Measurements from ENCODE around the gene TM4SF4.
A peak's percentile ranks its signal among the peaks of the same experiment; 100 is the strongest.

TM4SF4 gene

GRCh38 chr3:149455366-149455765 is 19.1 kb upstream of the TM4SF4 start:
- no peak for DNase-seq (ENCODE audit: low spot score)

- no peak for DNase-seq (ENCODE audit: low spot score)
These were observed 18.5 kb upstream of the TM4SF4 start for GRCh38 chr3:149455989-149456388.

GRCh38 chr3:149459491-149460059 is 14.9 kb upstream of the TM4SF4 start:
- no peak for DNase-seq (ENCODE audit: low spot score)

GRCh38 chr3:149460117-149460516 is 14.4 kb upstream of the TM4SF4 start:
- DNase-seq (ENCODE audit: low spot score): peak; percentile 57

GRCh38 chr3:149462051-149462450 is 12.4 kb upstream of the TM4SF4 start:
- no peak for DNase-seq (ENCODE audit: low spot score)

- DNase-seq (ENCODE audit: low spot score): peak; percentile 53
These were observed 11.9 kb upstream of the TM4SF4 start for GRCh38 chr3:149462581-149463011.

GRCh38 chr3:149463921-149464320 is 10.6 kb upstream of the TM4SF4 start:
- no peak for DNase-seq (ENCODE audit: low spot score)

- DNase-seq (ENCODE audit: low spot score): no peak
These were observed 9.8 kb upstream of the TM4SF4 start for GRCh38 chr3:149464542-149465328.

GRCh38 chr3:149465351-149465883 is 9.1 kb upstream of the TM4SF4 start:
- DNase-seq (ENCODE audit: low spot score): no peak

- DNase-seq (ENCODE audit: low spot score): peak; percentile 88
These were observed 8.3 kb upstream of the TM4SF4 start for GRCh38 chr3:149466192-149466591.

GRCh38 chr3:149468504-149469212 is 5.8 kb upstream of the TM4SF4 start:
- no peak for DNase-seq (ENCODE audit: low spot score)

GRCh38 chr3:149470381-149470780 is 4.1 kb upstream of the TM4SF4 start:
- no peak for DNase-seq (ENCODE audit: low spot score)

GRCh38 chr3:149472030-149472797 is 2.3 kb upstream of the TM4SF4 start:
- no peak for DNase-seq (ENCODE audit: low spot score)

GRCh38 chr3:149473357-149474249 is 894 bp upstream of the TM4SF4 start:
- peak; percentile 79 for DNase-seq (ENCODE audit: low spot score)

GRCh38 chr3:149475451-149476060 is 1.1 kb downstream of the TM4SF4 start:
- DNase-seq (ENCODE audit: low spot score): no peak

- no peak for DNase-seq (ENCODE audit: low spot score)
These were observed 1.7 kb downstream of the TM4SF4 start for GRCh38 chr3:149476225-149476624.

GRCh38 chr3:149479621-149480325 is 5.3 kb downstream of the TM4SF4 start:
- DNase-seq (ENCODE audit: low spot score): no peak

- peak; percentile 86 for DNase-seq (ENCODE audit: low spot score)
These were observed 6.0 kb downstream of the TM4SF4 start for GRCh38 chr3:149480326-149481017.

- no peak for DNase-seq (ENCODE audit: low spot score)
These were observed 6.6 kb downstream of the TM4SF4 start for GRCh38 chr3:149481056-149481455.

Data from AG20443 (cell line).